HG03025 (cell line): Measurements from ENCODE around the gene MYOZ2.
A peak's percentile ranks its signal among the peaks of the same experiment; 100 is the strongest.

Experiments used
- ATAC-seq: cut with Tn5 transposase; IDR thresholded peaks from one replicate; pipeline ENCODE4 v1.9.1; 2021; ENCODE audit warnings: mild to moderate bottlenecking, moderate library complexity; ENCODE audit not compliant: unreplicated experiment, low FRiP score

Gene MYOZ2

GRCh38 chr4:119189638-119190037 is 54.0 kb downstream of the MYOZ2 start:
- ATAC-seq = no peak

GRCh38 chr4:119190354-119190753 is 54.7 kb downstream of the MYOZ2 start:
- no peak for ATAC-seq

GRCh38 chr4:119191505-119191904 is 55.9 kb downstream of the MYOZ2 start:
- no peak for ATAC-seq

GRCh38 chr4:119197772-119198212 is 62.2 kb downstream of the MYOZ2 start:
- ATAC-seq = no peak

- no peak for ATAC-seq
Observed at GRCh38 chr4:119204916-119205315, 69.3 kb downstream of the MYOZ2 start.

- ATAC-seq = no peak
Observed at GRCh38 chr4:119205690-119206089, 70.1 kb downstream of the MYOZ2 start.

- no peak for ATAC-seq
Observed at GRCh38 chr4:119206178-119206577, 70.5 kb downstream of the MYOZ2 start.

GRCh38 chr4:119207051-119207450 is 71.4 kb downstream of the MYOZ2 start:
- no peak for ATAC-seq

- ATAC-seq = no peak
Observed at GRCh38 chr4:119209077-119209476, 73.4 kb downstream of the MYOZ2 start.

- no peak for ATAC-seq
Observed at GRCh38 chr4:119209586-119209985, 74.0 kb downstream of the MYOZ2 start.

GRCh38 chr4:119210775-119211174 is 75.1 kb downstream of the MYOZ2 start:
- no peak for ATAC-seq

- ATAC-seq = peak; percentile 6
Observed at GRCh38 chr4:119211867-119212233, 76.2 kb downstream of the MYOZ2 start.

GRCh38 chr4:119212234-119212963 is 76.8 kb downstream of the MYOZ2 start, which contains the start of gene USP53:
USP53 (plus strand) TSS chr4:119212713; CDS start chr4:119239760, 27,047 bp downstream.
- ATAC-seq = peak; percentile 96

- peak; percentile 69 for ATAC-seq
Observed at GRCh38 chr4:119212964-119213606, 77.5 kb downstream of the MYOZ2 start.

- no peak for ATAC-seq
Observed at GRCh38 chr4:119218093-119218492, 82.5 kb downstream of the MYOZ2 start.

- no peak for ATAC-seq
Observed at GRCh38 chr4:119221412-119221811, 85.8 kb downstream of the MYOZ2 start.

GRCh38 chr4:119227690-119228089 is 92.1 kb downstream of the MYOZ2 start:
- no peak for ATAC-seq

GRCh38 chr4:119228406-119228805 is 92.8 kb downstream of the MYOZ2 start:
- ATAC-seq = no peak

- ATAC-seq = no peak
Observed at GRCh38 chr4:119229908-119230687, 94.5 kb downstream of the MYOZ2 start.

- ATAC-seq = no peak
Observed at GRCh38 chr4:119231491-119231890, 95.9 kb downstream of the MYOZ2 start.

- no peak for ATAC-seq
Observed at GRCh38 chr4:119232286-119232685, 96.7 kb downstream of the MYOZ2 start.
